A549 treated with ZK216348 at 1 μM for 4 hours (cell line): ENCODE data around the gene RAD23B. TPM values are rescaled to one million over a fixed set of nuclear protein-coding genes. Genes with fewer than 3 reads are reported as not detected.

Experiments
- total RNA-seq: library from RNA; stranded (reverse); fragments of 200-300 nt; extraction: Qiagen RNA extraction; gene quantifications from 5 replicates; pipeline ENCODE4 v1.2.3, GENCODE V29; 2022; ENCODE audit warnings: low read depth

The RAD23B gene
- 88.2 to 128 TPM (median 111 TPM) in 5 replicates for total RNA-seq

GRCh38 chr9:107282759-107283622, at the start of gene RAD23B:
RAD23B (plus strand) TSS chr9:107283279; CDS start chr9:107283630, 351 bp downstream.

Other genes starting within 250 kb of the RAD23B start
- 19.6 to 24.4 TPM (median 20.6 TPM) in 5 replicates for gene KLF4, start 206.5 kb downstream of the RAD23B start, total RNA-seq